Astrocyte of the spinal cord (primary cell): ENCODE measurements around the gene DARS2.

Source experiments
- DNase-seq: peaks from one replicate; pipeline ENCODE4 v3.0.0; 2011; ENCODE audit warnings: low read depth, low spot score
- H3K4me3 ChIP-seq: 2 replicates; pipeline ENCODE4 v1.5.1; 2011; ENCODE audit warnings: low read depth, mild to moderate bottlenecking, low read length, moderate library complexity
- in situ Hi-C: cut with HindIII; loops from 2 replicates; pipeline ENCODE4 v1.10.0; 2017; ENCODE audit warnings: low sequenced_read_pairs
- TF ChIP-seq, protein P1 (sequence below): IDR thresholded peaks from 2 replicates; pipeline ENCODE4 v1.5.1; 2012; ENCODE audit warnings: low read depth, mild to moderate bottlenecking, low read length, inconsistent platforms

Gene DARS2

DNA sequence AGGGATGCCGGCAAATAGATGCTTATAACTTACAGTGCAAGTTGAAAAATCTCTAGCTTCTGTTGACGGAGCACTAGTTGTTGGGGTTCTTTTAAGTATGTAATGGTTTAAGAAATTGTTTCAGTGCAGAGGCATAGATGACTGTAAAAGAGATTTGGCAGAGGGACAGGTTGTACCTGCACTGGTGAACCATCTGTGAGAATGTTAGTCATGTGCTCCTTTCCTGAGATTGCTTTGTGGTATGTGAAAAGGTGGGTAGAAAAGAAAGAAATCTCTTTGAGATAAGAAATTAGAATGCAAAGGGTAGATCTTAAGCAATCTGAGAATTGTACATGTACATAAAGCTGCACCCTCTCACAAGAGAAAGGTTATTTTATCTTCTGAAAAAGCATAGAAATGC lies 63.2 kb downstream of the DARS2 start:
- TF ChIP-seq, protein P1, sequence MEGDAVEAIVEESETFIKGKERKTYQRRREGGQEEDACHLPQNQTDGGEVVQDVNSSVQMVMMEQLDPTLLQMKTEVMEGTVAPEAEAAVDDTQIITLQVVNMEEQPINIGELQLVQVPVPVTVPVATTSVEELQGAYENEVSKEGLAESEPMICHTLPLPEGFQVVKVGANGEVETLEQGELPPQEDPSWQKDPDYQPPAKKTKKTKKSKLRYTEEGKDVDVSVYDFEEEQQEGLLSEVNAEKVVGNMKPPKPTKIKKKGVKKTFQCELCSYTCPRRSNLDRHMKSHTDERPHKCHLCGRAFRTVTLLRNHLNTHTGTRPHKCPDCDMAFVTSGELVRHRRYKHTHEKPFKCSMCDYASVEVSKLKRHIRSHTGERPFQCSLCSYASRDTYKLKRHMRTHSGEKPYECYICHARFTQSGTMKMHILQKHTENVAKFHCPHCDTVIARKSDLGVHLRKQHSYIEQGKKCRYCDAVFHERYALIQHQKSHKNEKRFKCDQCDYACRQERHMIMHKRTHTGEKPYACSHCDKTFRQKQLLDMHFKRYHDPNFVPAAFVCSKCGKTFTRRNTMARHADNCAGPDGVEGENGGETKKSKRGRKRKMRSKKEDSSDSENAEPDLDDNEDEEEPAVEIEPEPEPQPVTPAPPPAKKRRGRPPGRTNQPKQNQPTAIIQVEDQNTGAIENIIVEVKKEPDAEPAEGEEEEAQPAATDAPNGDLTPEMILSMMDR = no peak
- no peak for DNase-seq
- no peak overlapping the region for H3K4me3 ChIP-seq
- in situ Hi-C loops = no loop called here

DNA sequence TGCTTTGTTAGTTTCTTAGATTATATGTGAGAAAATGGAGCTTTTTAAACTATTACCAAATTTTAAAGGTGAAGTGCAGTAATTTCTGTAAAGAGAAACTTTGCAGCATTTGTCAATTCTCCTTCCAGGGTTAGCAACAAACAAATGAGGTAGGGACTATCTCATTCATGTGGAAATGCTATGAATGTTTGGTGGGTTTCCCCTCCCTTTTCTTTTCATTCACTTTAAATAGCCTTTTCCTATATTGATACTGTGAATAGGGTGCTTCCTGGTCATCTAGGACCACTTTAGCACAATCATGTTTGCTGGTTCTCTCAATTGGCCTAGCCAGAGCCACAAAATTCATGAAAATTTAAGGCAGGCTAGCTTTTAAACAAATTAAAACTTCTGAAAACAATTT lies 64.3 kb downstream of the DARS2 start:
- in situ Hi-C loops = no loop called here
- no peak for DNase-seq
- TF ChIP-seq, protein P1 = no peak
- H3K4me3 ChIP-seq = no peak overlapping the region

DNA sequence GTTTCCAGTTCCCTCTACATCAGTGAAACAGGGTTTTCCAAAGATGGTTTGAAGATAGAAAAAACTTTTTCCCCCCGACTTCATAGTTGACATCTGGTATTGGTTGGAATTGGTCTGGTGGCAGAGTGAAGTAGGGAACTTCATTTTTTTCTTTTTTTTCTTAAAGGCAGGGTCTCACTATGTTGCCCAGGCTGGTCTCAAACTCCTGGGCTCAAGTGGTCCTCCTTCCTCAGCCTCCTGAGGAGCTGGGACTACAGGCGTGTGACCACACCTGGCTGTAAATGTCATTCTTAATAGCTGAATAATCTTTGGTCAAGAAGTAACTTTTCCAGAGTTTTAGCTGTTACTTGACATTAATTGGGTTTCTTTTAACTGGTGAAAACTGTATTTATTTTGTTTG lies 65.4 kb downstream of the DARS2 start:
- no peak overlapping the region for H3K4me3 ChIP-seq
- TF ChIP-seq, protein P1 = no peak
- no peak for DNase-seq
- in situ Hi-C loops = no loop called here

DNA sequence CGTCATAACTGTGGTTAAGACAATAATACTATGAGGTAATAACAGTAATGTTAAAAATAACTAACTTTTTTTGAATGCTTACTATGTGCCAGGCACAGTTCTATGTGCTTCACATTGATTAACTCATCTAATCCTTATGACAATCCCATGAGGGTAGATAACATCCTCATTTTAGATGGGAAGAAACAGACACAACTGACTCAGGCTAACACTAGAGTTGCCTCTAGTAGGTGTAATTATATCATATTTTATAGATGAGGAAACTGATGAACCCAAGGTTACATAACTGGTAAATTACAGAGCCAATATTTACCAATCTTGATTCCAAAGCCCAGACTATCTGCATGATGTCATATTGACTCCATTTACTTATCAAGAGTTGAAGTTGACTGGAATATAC lies 69.1 kb downstream of the DARS2 start:
- H3K4me3 ChIP-seq = no peak overlapping the region
- in situ Hi-C loops = no loop called here
- no peak for DNase-seq
- TF ChIP-seq, protein P1 = no peak

DNA sequence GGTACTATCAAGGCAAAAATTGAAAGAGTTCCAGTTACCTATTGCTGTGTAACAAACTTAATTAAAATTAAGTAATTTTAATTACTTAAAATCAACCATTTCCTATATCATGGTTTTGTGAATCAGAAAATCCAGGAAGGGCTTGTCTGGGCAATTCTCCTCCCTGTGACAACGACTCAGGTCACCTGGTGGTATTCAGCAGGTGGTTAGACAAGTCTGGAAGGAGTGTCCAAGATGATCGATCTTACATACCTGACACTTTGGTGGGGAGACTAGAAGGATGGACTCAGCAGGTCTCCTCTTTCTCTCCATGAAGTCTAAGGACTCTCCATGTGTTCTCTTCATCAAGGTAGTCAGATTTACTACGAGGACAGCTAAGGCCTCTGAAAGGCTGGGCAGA lies 69.7 kb downstream of the DARS2 start:
- TF ChIP-seq, protein P1 = no peak
- no peak for DNase-seq
- H3K4me3 ChIP-seq = no peak overlapping the region
- in situ Hi-C loops = no loop called here

DNA sequence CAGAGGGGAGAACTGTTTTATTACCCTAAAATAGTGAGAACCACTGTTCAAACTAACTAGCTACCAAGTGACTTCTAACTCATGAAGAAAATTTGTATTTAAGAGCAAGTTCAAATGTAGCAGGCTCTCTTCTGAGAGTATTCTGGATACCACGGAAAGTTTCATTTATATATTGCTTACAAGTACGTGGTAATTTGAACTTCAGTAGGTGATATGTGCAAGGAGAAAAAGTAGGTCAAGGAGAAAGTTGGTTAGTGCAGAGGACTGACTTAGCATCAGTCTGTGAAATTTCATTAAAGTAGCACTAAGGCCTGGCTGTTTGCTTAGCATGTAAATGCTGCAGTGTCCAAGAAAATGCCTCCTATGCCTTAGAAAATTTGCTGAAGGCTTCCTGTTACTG lies 76.0 kb downstream of the DARS2 start:
- DNase-seq = no peak
- TF ChIP-seq, protein P1 = no peak
- in situ Hi-C loops = no loop called here
- no peak overlapping the region for H3K4me3 ChIP-seq

DNA sequence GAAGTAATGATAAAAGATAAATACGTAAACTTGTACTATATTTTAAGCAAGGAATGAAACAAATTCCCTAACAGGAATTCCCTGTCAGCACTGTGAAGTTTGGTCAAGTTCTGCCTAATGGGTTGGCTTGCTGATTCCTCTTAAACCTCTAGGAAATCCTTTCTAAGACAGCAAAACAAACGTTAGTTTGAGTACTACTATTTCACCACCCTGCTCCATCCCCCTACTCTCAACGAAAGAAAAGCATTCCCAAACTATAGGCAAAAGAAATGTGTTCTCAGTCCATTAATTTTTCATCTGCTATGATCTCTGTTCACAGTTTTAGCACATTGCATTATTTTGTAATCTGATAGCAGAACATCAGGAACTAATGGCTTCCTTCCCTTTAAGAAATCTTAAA lies 76.5 kb downstream of the DARS2 start:
- TF ChIP-seq, protein P1 = no peak
- in situ Hi-C loops = no loop called here
- H3K4me3 ChIP-seq = no peak overlapping the region
- DNase-seq = no peak
